H9 (cell line): ENCODE results near the gene COMTD1. TPM values are rescaled to one million over a fixed set of nuclear protein-coding genes. Genes with fewer than 3 reads are reported as not detected.

Source experiments
- DNase-seq: peaks from one replicate; pipeline ENCODE4 v3.0.0-alpha.2; 2017
- H2AFZ ChIP-seq: one replicate; pipeline ENCODE4 v1.6.1; 2013; ENCODE audit warnings: mild to moderate bottlenecking, low read length, control low read depth, moderate library complexity
- H2AK5ac ChIP-seq: 2 replicates; pipeline ENCODE4 v1.6.1; 2013; ENCODE audit warnings: low read length, control low read depth, mixed read lengths; ENCODE audit not compliant: insufficient read length
- H2BK120ac ChIP-seq: one replicate; pipeline ENCODE4 v1.6.1; 2013; ENCODE audit warnings: low read depth, mild to moderate bottlenecking, low read length, control low read depth, inconsistent platforms; ENCODE audit not compliant: poor library complexity, severe bottlenecking
- H2BK12ac ChIP-seq: 2 replicates; pipeline ENCODE4 v1.6.1; 2013; ENCODE audit warnings: low read length, control low read depth, mixed read lengths, low read depth; ENCODE audit not compliant: insufficient read length
- H2BK15ac ChIP-seq: 2 replicates; pipeline ENCODE4 v1.6.1; 2013; ENCODE audit warnings: low read depth, low read length, control low read depth
- H2BK20ac ChIP-seq: one replicate; pipeline ENCODE4 v1.6.1; 2013; ENCODE audit warnings: low read depth, mild to moderate bottlenecking, low read length, control low read depth, inconsistent platforms; ENCODE audit not compliant: poor library complexity, severe bottlenecking
- H2BK5ac ChIP-seq: 2 replicates; pipeline ENCODE4 v1.6.1; 2013; ENCODE audit warnings: low read length, control low read depth, mixed read lengths; ENCODE audit not compliant: insufficient read length
- H3K14ac ChIP-seq: 2 replicates; pipeline ENCODE4 v1.6.1; 2013; ENCODE audit warnings: low read length, control low read depth; ENCODE audit not compliant: insufficient read depth
- H3K18ac ChIP-seq: 2 replicates; pipeline ENCODE4 v1.6.1; 2013; ENCODE audit warnings: low read depth, mild to moderate bottlenecking, mixed read lengths, low read length, control low read depth; ENCODE audit not compliant: insufficient read length
- H3K23ac ChIP-seq: 2 replicates; pipeline ENCODE4 v1.6.1; 2013; ENCODE audit warnings: low read length, control low read depth, mixed read lengths, low read depth; ENCODE audit not compliant: insufficient read length
- H3K23me2 ChIP-seq: 2 replicates; pipeline ENCODE4 v1.6.1; 2013; ENCODE audit warnings: low read depth, mild to moderate bottlenecking, mixed read lengths, low read length, control low read depth; ENCODE audit not compliant: insufficient read length, poor library complexity, severe bottlenecking
- H3K27ac ChIP-seq: 2 replicates; pipeline ENCODE4 v1.5.1; 2013; ENCODE audit warnings: low read length, control low read depth, mixed read lengths, low read depth; ENCODE audit not compliant: insufficient read length
- H3K27me3 ChIP-seq: 2 replicates; pipeline ENCODE4 v1.6.1; 2013; ENCODE audit warnings: low read length, control low read depth, inconsistent platforms; ENCODE audit not compliant: insufficient read depth
- H3K4ac ChIP-seq: 2 replicates; pipeline ENCODE4 v1.6.1; 2013; ENCODE audit warnings: low read depth, mild to moderate bottlenecking, control low read depth, inconsistent platforms, low read length, moderate library complexity
- H3K4me1 ChIP-seq: 2 replicates; pipeline ENCODE4 v1.6.1; 2013; ENCODE audit warnings: low read length, control low read depth, inconsistent platforms; ENCODE audit not compliant: insufficient read depth
- H3K4me2 ChIP-seq: 2 replicates; pipeline ENCODE4 v1.6.1; 2013; ENCODE audit warnings: low read length, control low read depth, mixed read lengths; ENCODE audit not compliant: insufficient read length, insufficient read depth
- H3K56ac ChIP-seq: 2 replicates; pipeline ENCODE4 v1.6.1; 2013; ENCODE audit warnings: low read depth, mild to moderate bottlenecking, mixed read lengths, low read length, control low read depth; ENCODE audit not compliant: insufficient read length
- H3K79me1 ChIP-seq: 2 replicates; pipeline ENCODE4 v1.6.1; 2013; ENCODE audit warnings: low read depth, mild to moderate bottlenecking, moderate library complexity, low read length, control low read depth, inconsistent platforms; ENCODE audit not compliant: insufficient read depth, poor library complexity, severe bottlenecking
- H3K79me2 ChIP-seq: 2 replicates; pipeline ENCODE4 v1.6.1; 2013; ENCODE audit warnings: low read length, control low read depth, inconsistent platforms; ENCODE audit not compliant: insufficient read depth
- H3K9ac ChIP-seq: 2 replicates; pipeline ENCODE4 v1.6.1; 2013; ENCODE audit warnings: low read length, control low read depth, mixed read lengths; ENCODE audit not compliant: insufficient read length; ENCODE audit errors: extremely low read depth
- H3K9me3 ChIP-seq: one replicate; pipeline ENCODE4 v1.6.1; 2013; ENCODE audit warnings: low read depth, low read length, inconsistent platforms; ENCODE audit not compliant: control insufficient read depth
- H3T11ph ChIP-seq: one replicate; pipeline ENCODE4 v1.6.1; 2013; ENCODE audit warnings: mild to moderate bottlenecking, low read length, control low read depth, inconsistent platforms
- H4K20me1 ChIP-seq: one replicate; pipeline ENCODE4 v1.6.1; 2013; ENCODE audit not compliant: control insufficient read depth, insufficient read length, insufficient read depth
- H4K5ac ChIP-seq: 2 replicates; pipeline ENCODE4 v1.6.1; 2013; ENCODE audit warnings: low read depth, mild to moderate bottlenecking, mixed read lengths, low read length, control low read depth; ENCODE audit not compliant: insufficient read length
- H4K8ac ChIP-seq: replicated peaks from 2 replicates; pipeline ENCODE4 v1.6.1; 2013; ENCODE audit warnings: low read length, control low read depth, mixed read lengths, low read depth; ENCODE audit not compliant: insufficient read length
- H4K91ac ChIP-seq: 2 replicates; pipeline ENCODE4 v1.6.1; 2013; ENCODE audit warnings: low read depth, mild to moderate bottlenecking, moderate library complexity, mixed read lengths, low read length, control low read depth; ENCODE audit not compliant: insufficient read length
- H3K27ac Mint-ChIP-seq, 3 experiments: 2 replicates in 2 of 3; 3 replicates in 1 of 3; pipeline ENCODE4 v1.8.0; 2020 to 2021; ENCODE audit warnings: mixed read lengths in 3 of 3, mild to moderate bottlenecking in 1 of 3, moderate library complexity in 1 of 3
- H3K27me3 Mint-ChIP-seq: 2 replicates; pipeline ENCODE4 v1.8.0; 2021; ENCODE audit warnings: low read depth, mild to moderate bottlenecking, moderate library complexity, mixed read lengths
- H3K36me3 Mint-ChIP-seq, 3 experiments: 2 replicates in 2 of 3; 3 replicates in 1 of 3; pipeline ENCODE4 v1.8.0; 2020 to 2021; ENCODE audit warnings: low read depth in 3 of 3, mixed read lengths in 3 of 3; ENCODE audit not compliant: insufficient read depth in 1 of 3
- H3K4me1 Mint-ChIP-seq, 2 experiments: 2 replicates each; pipeline ENCODE4 v1.8.0; 2020; ENCODE audit warnings: mixed read lengths in 2 of 2
- H3K4me3 Mint-ChIP-seq, 2 experiments: 2 replicates in 1 of 2; 3 replicates in 1 of 2; pipeline ENCODE4 v1.8.0; 2020 to 2021; ENCODE audit warnings: mild to moderate bottlenecking in 2 of 2, mixed read lengths in 2 of 2, moderate library complexity in 1 of 2
- H3K9me3 Mint-ChIP-seq, 2 experiments: 2 replicates in 1 of 2; 3 replicates in 1 of 2; pipeline ENCODE4 v1.8.0; 2020; ENCODE audit warnings: mild to moderate bottlenecking in 2 of 2, mixed read lengths in 2 of 2, moderate library complexity in 1 of 2
- WGBS: extraction: QIAGEN DNeasy Blood & Tissue Kit; methylation state at CpG from one replicate; pipeline ENCODE4 v1.1.7; 2013; ENCODE audit warnings: missing lambda C conversion rate, low lambda C conversion rate, mixed read lengths; ENCODE audit not compliant: insufficient read length; ENCODE audit errors: extremely low coverage; 5-methylcytosine and 5-hydroxymethylcytosine counted together
- total RNA-seq: library from RNA; stranded (reverse); gene quantifications from 2 replicates; pipeline ENCODE4 v1.2.1, GENCODE V29; 2021
- TF ChIP-seq, protein P1 (sequence below): fragments of 200-600 bp; sonication (generic); conservative IDR thresholded peaks from 3 replicates; pipeline ENCODE4 v1.8.0; 2021; ENCODE audit warnings: antibody characterized with exemption, mild to moderate bottlenecking

Gene COMTD1
- total RNA-seq, 1 experiment from 2014 or later, result 28.3 TPM

- Histone ChIP-seq H3K56ac (no peak overlapping the region), H3K4me2 (no peak overlapping the region)
- no peak for DNase-seq
These were observed 6.9 kb downstream of the COMTD1 start for GRCh38 chr10:75228834-75229233.

More at GRCh38 chr10:75228834-75229233, 6.9 kb downstream of the COMTD1 start:
- H3K14ac ChIP-seq, result no peak overlapping the region
- H3K23me2 ChIP-seq, result peaks cover 2% of the 10 kb centered on the region
- peaks cover 48 to 85% (median 79%) of the 10 kb centered on the region in 3 experiments for H3K36me3 Mint-ChIP-seq
- H2BK120ac ChIP-seq, result no peak overlapping the region
- no peaks in the 10 kb centered on the region for H4K20me1 ChIP-seq
- no peak overlapping the region for H3K4me3 Mint-ChIP-seq
- no peak overlapping the region for H3K4ac ChIP-seq
- no peak overlapping the region for H2BK12ac ChIP-seq
- no peak overlapping the region for H2BK20ac ChIP-seq
- H3K27me3 ChIP-seq, result no peaks in the 10 kb centered on the region
- no peaks in the 10 kb centered on the region for H3K9me3 ChIP-seq
- H3K4me1 ChIP-seq, result peaks cover 8% of the 10 kb centered on the region; the same call in 1 of the 2 replicates
- no peak overlapping the region for H3T11ph ChIP-seq
- H3K27ac ChIP-seq, result peak overlapping the region; percentile 6
- H4K8ac ChIP-seq, result no peak overlapping the region
- no peak overlapping the region for H3K9ac ChIP-seq
- H2BK5ac ChIP-seq, result no peak overlapping the region
- no peaks in the 10 kb centered on the region for H3K9me3 Mint-ChIP-seq
- no peak overlapping the region for H4K91ac ChIP-seq
- no peak overlapping the region for H3K23ac ChIP-seq
- peaks cover 8% of the 10 kb centered on the region; the same call in 1 of the 2 replicates for H3K79me2 ChIP-seq
- peaks cover 54 to 58% of the 10 kb centered on the region in 2 experiments for H3K4me1 Mint-ChIP-seq
- no peak overlapping the region for H4K5ac ChIP-seq
- TF ChIP-seq, protein P1, sequence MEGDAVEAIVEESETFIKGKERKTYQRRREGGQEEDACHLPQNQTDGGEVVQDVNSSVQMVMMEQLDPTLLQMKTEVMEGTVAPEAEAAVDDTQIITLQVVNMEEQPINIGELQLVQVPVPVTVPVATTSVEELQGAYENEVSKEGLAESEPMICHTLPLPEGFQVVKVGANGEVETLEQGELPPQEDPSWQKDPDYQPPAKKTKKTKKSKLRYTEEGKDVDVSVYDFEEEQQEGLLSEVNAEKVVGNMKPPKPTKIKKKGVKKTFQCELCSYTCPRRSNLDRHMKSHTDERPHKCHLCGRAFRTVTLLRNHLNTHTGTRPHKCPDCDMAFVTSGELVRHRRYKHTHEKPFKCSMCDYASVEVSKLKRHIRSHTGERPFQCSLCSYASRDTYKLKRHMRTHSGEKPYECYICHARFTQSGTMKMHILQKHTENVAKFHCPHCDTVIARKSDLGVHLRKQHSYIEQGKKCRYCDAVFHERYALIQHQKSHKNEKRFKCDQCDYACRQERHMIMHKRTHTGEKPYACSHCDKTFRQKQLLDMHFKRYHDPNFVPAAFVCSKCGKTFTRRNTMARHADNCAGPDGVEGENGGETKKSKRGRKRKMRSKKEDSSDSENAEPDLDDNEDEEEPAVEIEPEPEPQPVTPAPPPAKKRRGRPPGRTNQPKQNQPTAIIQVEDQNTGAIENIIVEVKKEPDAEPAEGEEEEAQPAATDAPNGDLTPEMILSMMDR, result no peak
- no CpG with 5 or more reads among the region's 4 CpGs for WGBS
- no peak overlapping the region for H2AFZ ChIP-seq
- no peak overlapping the region for H3K18ac ChIP-seq
- no peaks in the 10 kb centered on the region for H3K27me3 Mint-ChIP-seq
- H2AK5ac ChIP-seq, result no peak overlapping the region
- peak overlapping the region; percentile 12 to 98 (median 78); a peak in 3 of 7 replicates for H3K27ac Mint-ChIP-seq
- no peak overlapping the region for H2BK15ac ChIP-seq
- no peaks in the 10 kb centered on the region for H3K79me1 ChIP-seq
